NCI-H748 treated with DMSO at 0.1 percent for 48 hours (cell line): ENCODE results near the gene SERINC2.
A peak's percentile ranks its signal among the peaks of the same experiment; 100 is the strongest.
"Not testable (repeated sequence)": the region's sequence is repeated elsewhere in the genome, so short reads cannot be mapped to it uniquely, and the experiment has no call there.

Experiments
- DNase-seq: peaks from one replicate; lab custom pipeline; 2025; lab: John Stamatoyannopoulos, UW

The SERINC2 gene

GRCh38 chr1:31383967-31384366 lies 29.0 kb upstream of the SERINC2 start:
- DNase-seq, result no peak

GRCh38 chr1:31386576-31387243 lies 26.3 kb upstream of the SERINC2 start:
- not testable (repeated sequence) for DNase-seq

- DNase-seq, result no peak
Observed at GRCh38 chr1:31387612-31388011, 25.4 kb upstream of the SERINC2 start.

GRCh38 chr1:31389616-31390015 lies 23.4 kb upstream of the SERINC2 start:
- DNase-seq, result no peak

- no peak for DNase-seq
Observed at GRCh38 chr1:31390071-31390470, 22.9 kb upstream of the SERINC2 start.

- DNase-seq, result no peak
Observed at GRCh38 chr1:31393463-31393862, 19.6 kb upstream of the SERINC2 start.

GRCh38 chr1:31394584-31395193 lies 18.3 kb upstream of the SERINC2 start:
- peak; percentile 54 for DNase-seq

- DNase-seq, result no peak
Observed at GRCh38 chr1:31396633-31397351, 16.2 kb upstream of the SERINC2 start.

GRCh38 chr1:31397360-31398095 lies 15.5 kb upstream of the SERINC2 start:
- DNase-seq, result no peak

GRCh38 chr1:31398246-31398645 lies 14.8 kb upstream of the SERINC2 start:
- DNase-seq, result no peak

GRCh38 chr1:31399976-31400375 lies 13.0 kb upstream of the SERINC2 start:
- no peak for DNase-seq

GRCh38 chr1:31400393-31400792 lies 12.6 kb upstream of the SERINC2 start:
- no peak for DNase-seq

- no peak for DNase-seq
Observed at GRCh38 chr1:31401241-31401640, 11.8 kb upstream of the SERINC2 start.

GRCh38 chr1:31405578-31406245 lies 7.3 kb upstream of the SERINC2 start:
- DNase-seq, result no peak

GRCh38 chr1:31407029-31407626 lies 5.9 kb upstream of the SERINC2 start:
- DNase-seq, result no peak

- DNase-seq, result no peak
Observed at GRCh38 chr1:31408788-31409318, 4.2 kb upstream of the SERINC2 start.

- no peak for DNase-seq
Observed at GRCh38 chr1:31409946-31410858, 2.8 kb upstream of the SERINC2 start.

GRCh38 chr1:31410871-31411270 lies 2.1 kb upstream of the SERINC2 start:
- no peak for DNase-seq

- no peak for DNase-seq
Observed at GRCh38 chr1:31412205-31412604, 808 bp upstream of the SERINC2 start.

GRCh38 chr1:31413405-31414001 lies 490 bp downstream of the SERINC2 start:
- no peak for DNase-seq
